Brain microvascular endothelial cell (primary cell): ENCODE data around the gene SOCS7.

ENCODE experiments used
- DNase-seq: peaks from one replicate; pipeline ENCODE4 v3.0.0-alpha.2; 2020
- H3K27ac ChIP-seq: fragments of 250-450 bp; sonication (Bioruptor Pico); 2 replicates; pipeline ENCODE4 v1.5.1; 2020; ENCODE audit warnings: mild to moderate bottlenecking, moderate library complexity
- H3K27me3 ChIP-seq: fragments of 250-450 bp; sonication (Bioruptor Pico); replicated peaks from 2 replicates; pipeline ENCODE4 v1.5.1; 2020; ENCODE audit warnings: mild to moderate bottlenecking
- H3K36me3 ChIP-seq: fragments of 250-450 bp; sonication (Bioruptor Pico); replicated peaks from 2 replicates; pipeline ENCODE4 v1.5.1; 2020; ENCODE audit warnings: mild to moderate bottlenecking
- H3K4me3 ChIP-seq: 2 replicates; pipeline ENCODE4 v1.5.1; 2011; ENCODE audit warnings: low read depth, mild to moderate bottlenecking, control low read depth, low read length, moderate library complexity
- in situ Hi-C: cut with HindIII; loops from 2 replicates; pipeline ENCODE4 v1.10.0; 2017; ENCODE audit warnings: low sequenced_read_pairs, low pct_ligation_motif_present
- TF ChIP-seq, protein P1 (sequence below): IDR thresholded peaks from 2 replicates; pipeline ENCODE4 v1.5.1; 2011; ENCODE audit warnings: low read depth, mild to moderate bottlenecking, moderate library complexity, low read length, control low read depth, inconsistent platforms; ENCODE audit errors: missing control alignments

The SOCS7 gene

DNA sequence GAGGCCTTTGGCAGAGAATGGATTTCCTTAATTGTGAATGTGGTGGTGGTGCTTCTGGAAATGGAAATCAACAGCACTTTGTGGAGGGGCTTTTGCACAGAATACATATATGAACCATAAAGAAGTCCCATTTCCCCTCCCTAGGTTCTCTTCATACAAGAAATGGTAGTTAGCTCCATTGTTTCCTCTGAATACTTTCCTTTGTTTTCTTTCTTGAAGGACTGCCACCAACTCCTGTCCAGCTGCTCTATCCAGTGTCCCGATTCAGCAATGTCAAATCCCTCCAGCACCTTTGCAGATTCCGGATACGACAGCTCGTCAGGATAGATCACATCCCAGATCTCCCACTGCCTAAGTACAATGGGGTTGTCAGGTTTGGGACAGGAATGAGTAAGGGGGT lies 43.4 kb downstream of the SOCS7 start:
- in situ Hi-C loops = no loop called here
- no peak overlapping the region for H3K27ac ChIP-seq

DNA sequence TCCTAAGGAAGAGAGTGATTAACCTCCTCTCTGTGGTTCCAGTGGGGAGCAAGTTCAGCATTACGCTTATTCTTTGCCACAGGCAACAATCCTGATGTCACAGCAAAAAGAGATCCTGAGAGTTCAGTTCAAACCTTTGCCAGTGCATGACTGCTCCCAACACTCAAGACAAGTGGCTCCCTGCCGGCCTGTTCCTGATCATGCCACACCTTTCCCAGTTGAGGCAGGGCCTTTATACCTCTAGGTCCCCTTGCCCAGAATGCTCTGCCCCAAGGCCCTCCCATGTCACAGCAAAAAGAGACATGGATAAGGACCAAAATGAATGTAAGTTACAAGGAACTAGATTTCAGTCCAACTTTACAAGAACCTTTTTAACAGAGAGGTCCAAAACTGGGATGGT lies 45.6 kb downstream of the SOCS7 start:
- peaks cover 12% of the 10 kb centered on the region for H3K36me3 ChIP-seq
- no peak overlapping the region for H3K4me3 ChIP-seq
- in situ Hi-C loops = no loop called here
- TF ChIP-seq, protein P1, sequence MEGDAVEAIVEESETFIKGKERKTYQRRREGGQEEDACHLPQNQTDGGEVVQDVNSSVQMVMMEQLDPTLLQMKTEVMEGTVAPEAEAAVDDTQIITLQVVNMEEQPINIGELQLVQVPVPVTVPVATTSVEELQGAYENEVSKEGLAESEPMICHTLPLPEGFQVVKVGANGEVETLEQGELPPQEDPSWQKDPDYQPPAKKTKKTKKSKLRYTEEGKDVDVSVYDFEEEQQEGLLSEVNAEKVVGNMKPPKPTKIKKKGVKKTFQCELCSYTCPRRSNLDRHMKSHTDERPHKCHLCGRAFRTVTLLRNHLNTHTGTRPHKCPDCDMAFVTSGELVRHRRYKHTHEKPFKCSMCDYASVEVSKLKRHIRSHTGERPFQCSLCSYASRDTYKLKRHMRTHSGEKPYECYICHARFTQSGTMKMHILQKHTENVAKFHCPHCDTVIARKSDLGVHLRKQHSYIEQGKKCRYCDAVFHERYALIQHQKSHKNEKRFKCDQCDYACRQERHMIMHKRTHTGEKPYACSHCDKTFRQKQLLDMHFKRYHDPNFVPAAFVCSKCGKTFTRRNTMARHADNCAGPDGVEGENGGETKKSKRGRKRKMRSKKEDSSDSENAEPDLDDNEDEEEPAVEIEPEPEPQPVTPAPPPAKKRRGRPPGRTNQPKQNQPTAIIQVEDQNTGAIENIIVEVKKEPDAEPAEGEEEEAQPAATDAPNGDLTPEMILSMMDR = no peak
- no peak overlapping the region for H3K27ac ChIP-seq
- no peaks in the 10 kb centered on the region for H3K27me3 ChIP-seq
- DNase-seq = no peak

More for the DNA sequence above, 43.4 kb downstream of the SOCS7 start:
- peaks cover 10% of the 10 kb centered on the region for H3K36me3 ChIP-seq
- TF ChIP-seq, protein P1 = no peak
- no peaks in the 10 kb centered on the region for H3K27me3 ChIP-seq
- no peak overlapping the region for H3K4me3 ChIP-seq
- DNase-seq = no peak

DNA sequence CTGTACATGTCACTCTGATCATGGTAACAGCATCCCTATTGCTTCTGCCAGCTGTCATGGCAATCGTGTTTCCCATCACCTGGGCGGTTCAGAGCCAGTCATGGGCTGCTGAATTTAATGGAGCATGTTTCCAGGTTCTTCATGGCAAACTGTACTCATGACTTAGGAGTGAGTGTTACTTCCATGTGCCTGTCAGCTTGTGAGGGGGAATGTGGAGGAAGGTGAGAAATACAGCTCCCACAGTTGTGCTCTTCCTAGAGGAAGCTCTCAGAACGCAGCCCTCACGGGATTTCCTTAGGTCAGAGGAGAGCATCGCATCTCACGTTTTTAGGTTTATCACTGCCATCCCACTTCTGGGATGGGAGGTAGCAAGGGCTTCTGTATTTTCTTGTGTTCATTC lies 48.6 kb downstream of the SOCS7 start:
- peaks cover 12% of the 10 kb centered on the region for H3K36me3 ChIP-seq
- TF ChIP-seq, protein P1 = no peak
- no peak overlapping the region for H3K4me3 ChIP-seq
- H3K27me3 ChIP-seq = no peaks in the 10 kb centered on the region
- in situ Hi-C loops = no loop called here
- H3K27ac ChIP-seq = no peak overlapping the region
- no peak for DNase-seq

DNA sequence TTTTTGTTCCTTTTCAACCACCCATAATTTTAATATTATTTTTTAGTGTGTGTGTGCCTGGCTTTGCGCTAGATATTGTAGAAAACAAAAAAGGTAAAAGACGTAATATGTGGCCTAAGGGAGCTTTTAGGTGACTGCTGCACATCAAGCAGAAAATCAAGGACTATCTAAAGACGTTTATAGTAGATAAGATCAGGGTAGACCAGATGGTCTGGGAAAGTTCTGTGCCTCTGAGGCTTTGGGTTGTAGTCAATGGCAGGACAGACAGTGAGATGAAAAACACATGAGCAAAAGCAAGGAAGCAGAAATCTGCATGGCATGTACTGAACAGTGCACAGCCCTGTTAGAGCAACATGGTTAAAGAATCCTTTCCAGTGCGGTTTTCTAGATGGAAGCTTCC lies 49.8 kb downstream of the SOCS7 start:
- H3K27me3 ChIP-seq = no peaks in the 10 kb centered on the region
- H3K27ac ChIP-seq = no peak overlapping the region
- H3K4me3 ChIP-seq = no peak overlapping the region
- TF ChIP-seq, protein P1 = no peak
- in situ Hi-C loops = no loop called here
- H3K36me3 ChIP-seq = peaks cover 12% of the 10 kb centered on the region
- DNase-seq = no peak

DNA sequence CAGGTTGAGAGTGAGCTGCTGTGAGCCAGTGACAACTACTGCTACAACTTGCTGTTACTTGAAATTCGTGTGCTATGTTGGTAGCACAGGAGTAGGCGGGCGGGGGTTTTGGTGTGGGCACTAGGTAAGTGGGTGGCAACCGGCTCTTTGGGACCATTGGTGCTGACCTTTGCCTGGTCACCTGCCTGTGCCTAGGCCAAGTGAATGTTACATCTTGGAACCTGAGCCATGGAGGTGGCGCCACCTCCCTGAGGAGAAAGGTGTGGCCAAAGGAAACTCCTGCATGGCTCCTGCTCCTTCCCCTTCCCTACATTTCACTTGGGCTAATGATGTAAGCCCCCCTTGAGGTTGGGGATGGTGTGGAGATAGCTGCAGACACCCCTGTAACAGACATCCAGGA lies 51.3 kb downstream of the SOCS7 start:
- in situ Hi-C loops = no loop called here
- Histone ChIP-seq H3K27ac (no peak overlapping the region), H3K27me3 (no peaks in the 10 kb centered on the region), H3K4me3 (no peak overlapping the region), H3K36me3 (peaks cover 4% of the 10 kb centered on the region)
- TF ChIP-seq, protein P1 = peak; percentile 24
- DNase-seq = no peak

DNA sequence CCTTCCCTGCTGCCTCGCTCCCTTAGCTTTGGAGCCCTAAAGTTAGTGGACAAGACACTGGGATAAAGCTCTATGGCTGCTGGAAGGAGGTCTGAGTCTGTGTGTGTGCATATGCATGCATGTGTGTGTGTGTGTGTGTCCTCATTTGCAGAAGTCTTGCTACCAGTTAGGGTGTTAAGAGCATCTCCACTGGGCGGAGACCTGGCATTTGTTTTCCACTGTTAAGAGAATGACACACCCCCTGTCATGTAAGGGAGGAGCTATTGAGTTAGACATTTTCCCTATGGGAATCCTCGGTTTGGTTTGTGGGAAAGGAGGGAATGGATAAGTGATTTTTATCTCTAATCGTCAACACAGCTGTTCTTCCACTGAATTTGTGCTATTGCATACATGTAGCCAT lies 51.8 kb downstream of the SOCS7 start:
- Histone ChIP-seq H3K36me3 (peaks cover 3% of the 10 kb centered on the region), H3K4me3 (no peak overlapping the region), H3K27ac (no peak overlapping the region), H3K27me3 (no peaks in the 10 kb centered on the region)
- no peak for DNase-seq
- in situ Hi-C loops = no loop called here
- TF ChIP-seq, protein P1 = no peak
